HUES48 (cell line): ENCODE measurements around the gene PTPRD.
A peak's percentile ranks its signal among the peaks of the same experiment; 100 is the strongest.

Source experiments
- H3K27ac ChIP-seq: one replicate; pipeline ENCODE4 v1.7.0; 2013; ENCODE audit warnings: low read depth, low read length, inconsistent platforms
- H3K27me3 ChIP-seq: 2 replicates; pipeline ENCODE4 v1.6.1; 2013; ENCODE audit warnings: mild to moderate bottlenecking, low read length; ENCODE audit not compliant: control insufficient read depth, insufficient read depth
- H3K36me3 ChIP-seq: 2 replicates; pipeline ENCODE4 v1.6.1; 2013; ENCODE audit warnings: low read length; ENCODE audit not compliant: control insufficient read depth, insufficient read depth
- H3K4me1 ChIP-seq: 2 replicates; pipeline ENCODE4 v1.6.1; 2013; ENCODE audit warnings: mild to moderate bottlenecking, low read length; ENCODE audit not compliant: control insufficient read depth, insufficient read depth
- H3K4me3 ChIP-seq: 2 replicates; pipeline ENCODE4 v1.5.1; 2013; ENCODE audit warnings: mild to moderate bottlenecking, low read depth, low read length
- H3K9ac ChIP-seq: 2 replicates; pipeline ENCODE4 v1.6.1; 2013; ENCODE audit warnings: mild to moderate bottlenecking, low read depth, low read length, moderate library complexity
- H3K9me3 ChIP-seq: 2 replicates; pipeline ENCODE4 v1.6.1; 2013; ENCODE audit warnings: low read length; ENCODE audit not compliant: control insufficient read depth, insufficient read depth

PTPRD gene

DNA sequence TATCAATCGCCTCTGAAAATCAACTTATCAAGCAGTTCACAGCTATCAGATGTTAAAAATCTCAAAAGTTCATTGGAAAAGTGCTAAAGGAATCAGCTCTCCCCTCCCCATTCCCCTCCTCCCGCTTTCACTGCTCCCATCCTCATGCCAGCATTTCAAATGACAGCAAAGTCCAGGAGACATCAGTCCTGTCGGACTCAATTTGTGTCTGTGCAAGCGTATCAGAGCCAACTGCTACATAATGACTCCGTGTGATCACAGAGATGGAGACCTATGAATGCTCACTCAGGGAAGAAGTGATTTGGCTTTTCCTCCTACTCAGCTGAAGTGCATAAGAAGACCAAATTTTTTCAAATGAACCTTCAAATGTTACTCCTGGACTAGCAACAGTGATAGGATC is 1876.0 kb downstream of the PTPRD start:
- Histone ChIP-seq H3K36me3 (no peaks in the 10 kb centered on the region), H3K27me3 (no peaks in the 10 kb centered on the region), H3K27ac (no peak overlapping the region), H3K9ac (no peak overlapping the region), H3K4me3 (no peak overlapping the region), H3K4me1 (peaks cover 34% of the 10 kb centered on the region), H3K9me3 (no peaks in the 10 kb centered on the region)

GRCh38 chr9:8734760-8735159 is 1878.0 kb downstream of the PTPRD start:
- Histone ChIP-seq H3K4me3 (no peak overlapping the region), H3K9ac (no peak overlapping the region), H3K9me3 (no peaks in the 10 kb centered on the region), H3K4me1 (peaks cover 36% of the 10 kb centered on the region), H3K36me3 (no peaks in the 10 kb centered on the region), H3K27me3 (no peaks in the 10 kb centered on the region), H3K27ac (peak overlapping the region; percentile 50)

DNA sequence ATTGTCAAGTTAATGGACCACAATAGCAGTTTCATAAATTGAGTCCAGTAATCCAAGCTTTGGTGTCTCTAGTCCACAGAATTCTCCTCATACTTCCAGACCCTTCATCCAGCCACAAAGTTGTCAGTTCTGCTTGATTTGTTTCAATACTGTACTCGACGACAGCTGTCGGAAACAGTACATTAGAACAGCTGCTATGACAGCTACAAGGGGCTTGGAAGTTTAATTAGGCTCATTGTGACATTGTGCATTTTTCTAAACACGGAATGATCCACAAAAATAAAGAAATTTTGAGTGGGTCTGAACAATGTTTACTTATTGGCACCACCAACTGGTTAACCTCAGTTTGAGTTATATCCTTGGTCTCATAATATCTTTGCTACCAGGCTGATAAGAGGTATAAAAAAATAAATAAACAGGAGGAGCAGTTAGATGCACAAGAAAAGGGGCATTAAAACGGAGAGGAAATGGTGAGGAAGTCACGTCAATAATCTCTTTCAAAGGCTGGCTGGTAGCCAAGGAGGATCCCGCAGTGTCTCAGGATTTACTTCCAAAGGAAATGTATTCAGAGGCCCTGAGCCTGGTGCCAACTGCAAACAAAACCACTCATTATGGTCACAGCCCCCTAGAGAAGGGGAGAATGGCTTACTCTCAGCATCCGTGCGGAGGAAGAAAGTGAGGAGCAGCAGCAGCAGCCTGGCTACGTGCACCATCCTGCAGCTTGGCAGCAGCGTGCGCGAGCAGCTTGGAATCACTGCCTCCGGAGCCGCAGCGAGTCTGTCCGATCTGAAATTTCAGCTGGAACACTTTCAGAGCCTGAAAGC is 1879.5 kb downstream of the PTPRD start:
- peaks cover 28% of the 10 kb centered on the region for H3K4me1 ChIP-seq
- no peaks in the 10 kb centered on the region for H3K27me3 ChIP-seq
- no peaks in the 10 kb centered on the region for H3K36me3 ChIP-seq
- H3K4me3 ChIP-seq = no peak overlapping the region
- no peak overlapping the region for H3K9ac ChIP-seq
- H3K27ac ChIP-seq = peak overlapping the region; percentile 70
- H3K9me3 ChIP-seq = no peaks in the 10 kb centered on the region

- H3K4me3 ChIP-seq = no peak overlapping the region
- no peaks in the 10 kb centered on the region for H3K9me3 ChIP-seq
- no peaks in the 10 kb centered on the region for H3K36me3 ChIP-seq
- peaks cover 28% of the 10 kb centered on the region for H3K4me1 ChIP-seq
- no peak overlapping the region for H3K9ac ChIP-seq
- H3K27me3 ChIP-seq = no peaks in the 10 kb centered on the region
- H3K27ac ChIP-seq = no peak overlapping the region
Observed at GRCh38 chr9:8732367-8733075, 1880.3 kb downstream of the PTPRD start.

- no peaks in the 10 kb centered on the region for H3K36me3 ChIP-seq
- H3K27me3 ChIP-seq = no peaks in the 10 kb centered on the region
- H3K9me3 ChIP-seq = no peaks in the 10 kb centered on the region
- H3K9ac ChIP-seq = no peak overlapping the region
- H3K4me3 ChIP-seq = no peak overlapping the region
- no peak overlapping the region for H3K27ac ChIP-seq
- H3K4me1 ChIP-seq = peaks cover 28% of the 10 kb centered on the region
Observed at GRCh38 chr9:8730618-8731017, 1882.2 kb downstream of the PTPRD start.

- no peak overlapping the region for H3K27ac ChIP-seq
- no peaks in the 10 kb centered on the region for H3K36me3 ChIP-seq
- H3K4me3 ChIP-seq = no peak overlapping the region
- H3K4me1 ChIP-seq = peaks cover 13% of the 10 kb centered on the region
- H3K9me3 ChIP-seq = no peaks in the 10 kb centered on the region
- no peak overlapping the region for H3K9ac ChIP-seq
- no peaks in the 10 kb centered on the region for H3K27me3 ChIP-seq
Observed at GRCh38 chr9:8728910-8729309, 1883.9 kb downstream of the PTPRD start.

GRCh38 chr9:8727191-8727590 is 1885.6 kb downstream of the PTPRD start:
- H3K36me3 ChIP-seq = no peaks in the 10 kb centered on the region
- no peak overlapping the region for H3K9ac ChIP-seq
- no peak overlapping the region for H3K4me3 ChIP-seq
- peaks cover 3% of the 10 kb centered on the region for H3K4me1 ChIP-seq
- no peaks in the 10 kb centered on the region for H3K9me3 ChIP-seq
- no peak overlapping the region for H3K27ac ChIP-seq
- H3K27me3 ChIP-seq = no peaks in the 10 kb centered on the region

DNA sequence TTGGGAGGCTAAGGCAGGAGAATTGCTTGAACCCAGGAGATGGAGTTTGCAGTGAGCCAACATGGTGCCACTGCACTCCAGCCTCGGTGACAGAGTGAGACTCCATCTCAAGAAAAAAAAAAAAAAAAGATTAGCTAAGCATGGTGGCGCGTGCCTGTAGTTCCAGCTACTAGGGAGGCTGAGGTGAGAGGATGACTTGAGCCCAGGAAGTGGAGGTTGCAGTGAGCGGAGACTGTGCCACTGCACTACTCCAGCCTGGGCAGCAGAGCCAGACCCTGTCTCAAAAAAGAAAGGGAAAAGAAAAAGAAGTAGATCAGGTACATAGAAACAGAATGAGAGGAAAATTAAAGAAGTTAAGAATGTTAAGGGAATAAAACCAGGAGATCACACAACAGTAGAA is 1886.1 kb downstream of the PTPRD start:
- Histone ChIP-seq H3K36me3 (no peaks in the 10 kb centered on the region), H3K27ac (no peak overlapping the region), H3K9ac (no peak overlapping the region), H3K4me1 (peaks cover 3% of the 10 kb centered on the region), H3K9me3 (no peaks in the 10 kb centered on the region), H3K27me3 (no peaks in the 10 kb centered on the region), H3K4me3 (no peak overlapping the region)

GRCh38 chr9:8725635-8726034 is 1887.2 kb downstream of the PTPRD start:
- Histone ChIP-seq H3K36me3 (no peaks in the 10 kb centered on the region), H3K4me3 (no peak overlapping the region), H3K27me3 (no peaks in the 10 kb centered on the region), H3K4me1 (no peaks in the 10 kb centered on the region; the same call in 1 of the 2 replicates), H3K27ac (no peak overlapping the region), H3K9me3 (no peaks in the 10 kb centered on the region), H3K9ac (no peak overlapping the region)

DNA sequence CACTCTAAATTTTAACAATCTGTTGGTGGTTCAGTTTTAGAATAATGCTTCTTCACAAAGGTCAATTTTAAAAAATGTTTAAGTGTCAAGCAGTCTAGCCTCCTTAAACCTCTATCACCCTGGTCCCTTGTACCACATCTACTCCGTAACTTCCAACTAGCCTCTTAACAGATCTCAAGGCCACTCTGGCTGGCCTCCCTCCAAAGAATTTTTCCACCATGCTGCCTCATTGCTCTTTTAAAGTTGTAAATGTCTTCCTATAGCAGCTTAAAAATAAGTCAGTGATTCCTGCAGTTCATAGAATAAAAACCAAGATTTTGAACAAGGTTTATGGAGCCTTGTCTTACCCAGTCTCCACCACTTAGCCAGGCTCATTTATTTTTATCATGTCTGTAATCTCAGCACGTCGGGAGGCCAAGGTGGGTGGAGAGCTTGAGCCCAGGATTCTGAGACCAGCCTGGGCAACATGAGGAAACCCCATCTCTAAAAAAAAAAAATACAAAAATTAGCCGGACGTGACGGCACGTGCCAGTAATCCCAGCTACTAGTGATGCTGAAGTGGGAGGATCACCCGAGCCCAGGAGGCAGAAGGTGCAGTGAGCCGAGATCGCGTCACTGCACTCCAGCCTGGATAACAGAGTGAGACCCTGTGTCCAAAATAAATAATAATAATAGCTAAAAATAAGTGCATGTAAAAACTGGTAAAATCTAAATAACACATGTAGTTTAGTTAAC is 1888.4 kb downstream of the PTPRD start:
- H3K36me3 ChIP-seq = no peaks in the 10 kb centered on the region
- no peak overlapping the region for H3K4me3 ChIP-seq
- peaks cover 7% of the 10 kb centered on the region for H3K4me1 ChIP-seq
- H3K9ac ChIP-seq = no peak overlapping the region
- no peak overlapping the region for H3K27ac ChIP-seq
- H3K27me3 ChIP-seq = no peaks in the 10 kb centered on the region
- no peaks in the 10 kb centered on the region for H3K9me3 ChIP-seq

- Histone ChIP-seq H3K4me3 (no peak overlapping the region), H3K27me3 (no peaks in the 10 kb centered on the region), H3K27ac (no peak overlapping the region), H3K9me3 (no peaks in the 10 kb centered on the region), H3K4me1 (peaks cover 20% of the 10 kb centered on the region), H3K9ac (no peak overlapping the region), H3K36me3 (no peaks in the 10 kb centered on the region)
Observed at GRCh38 chr9:8723195-8723594, 1889.6 kb downstream of the PTPRD start.
